K562 (cell line): ENCODE data around the gene TXNL4A. TPM values are rescaled to one million over a fixed set of nuclear protein-coding genes. Genes with fewer than 3 reads are reported as not detected.

ENCODE experiments used
- ATAC-seq: fragments of 200-7000 bp; cut with Tn5 transposase; 3 replicates; pipeline ENCODE4 v1.9.1; 2020; ENCODE audit warnings: moderate library complexity
- BruUV-seq: library from RNA; stranded (reverse); fragments of 400-500 nt; replicated peaks from 2 replicates; lab custom pipeline; 2021; lab: Mats Ljungman, UMichigan
- CTCF ChIA-PET: fragments of 300-600 bp; formaldehyde crosslinking; extraction: SDS; loops from one replicate; lab custom pipeline; 2021; ENCODE audit warnings: low intra/inter-chr PET ratio; lab: Yijun Ruan, JAX
- POLR2A ChIA-PET: fragments of 300-600, 350-650 bp; sonication (Branson Sonifier 250); formaldehyde crosslinking; extraction: SDS; loops from one replicate; lab custom pipeline; 2021; ENCODE audit warnings: antibody characterized with exemption, inconsistent platforms; lab: Yijun Ruan, JAX
- DNase-seq, 4 experiments: peaks; one replicate each; pipeline versions ENCODE4 v3.0.0 to v3.0.0-alpha.2; 2011 to 2018; ENCODE audit warnings: low spot score in 3 of 4, mixed read lengths in 3 of 4; ENCODE audit errors: extremely low read depth in 1 of 4
- FAIRE-seq: peaks from 2 replicates; lab custom pipeline; 2011; peaks lifted over from hg19 to GRCh38; lab: Jason Lieb, UNC
- H2AFZ ChIP-seq: 2 replicates; pipeline ENCODE4 v1.6.0; 2011; ENCODE audit warnings: low read depth, low read length, control low read depth, inconsistent platforms
- H3K27ac ChIP-seq: fragments of 200-600 bp; 3 replicates; pipeline ENCODE4 v1.8.0; 2011; ENCODE audit warnings: low read depth, mild to moderate bottlenecking, control low read depth, inconsistent platforms, low read length, moderate library complexity, mixed read lengths; ENCODE audit errors: extremely low read depth
- H3K27me3 ChIP-seq, 2 experiments: fragments of 300-600 bp in 1 of 2; 2 replicates in 1 of 2; 3 replicates in 1 of 2; pipeline versions ENCODE4 v1.6.0 to v1.8.0; 2011; ENCODE audit warnings: inconsistent platforms in 2 of 2, low read length in 2 of 2, mild to moderate bottlenecking in 1 of 2, mixed read lengths in 1 of 2, moderate library complexity in 1 of 2; ENCODE audit not compliant: control insufficient read depth in 2 of 2, insufficient read depth in 2 of 2
- H3K36me3 ChIP-seq: fragments of 300-600 bp; 3 replicates; pipeline ENCODE4 v1.8.0; 2011; ENCODE audit warnings: mild to moderate bottlenecking, low read length, inconsistent platforms; ENCODE audit not compliant: control insufficient read depth, insufficient read depth
- H3K4me1 ChIP-seq, 2 experiments: fragments of 200-600 bp in 1 of 2; replicated peaks in 1 of 2; 2 replicates in 1 of 2; 3 replicates in 1 of 2; pipeline versions ENCODE4 v1.5.1 to v1.8.0; 2011; ENCODE audit warnings: inconsistent platforms in 2 of 2, low read length in 2 of 2, mild to moderate bottlenecking in 1 of 2, mixed read lengths in 1 of 2, moderate library complexity in 1 of 2; ENCODE audit not compliant: control insufficient read depth in 2 of 2, insufficient read depth in 2 of 2
- H3K4me2 ChIP-seq: 2 replicates; pipeline ENCODE4 v1.6.1; 2011; ENCODE audit warnings: low read length, control low read depth, inconsistent platforms, mixed read lengths; ENCODE audit not compliant: insufficient read depth
- H3K4me3 ChIP-seq: fragments of 200-600 bp; sonication (generic), shearing (Covaris generic); 2 replicates; pipeline ENCODE4 v1.5.1; 2016; ENCODE audit warnings: control low read depth, inconsistent platforms
- H3K79me2 ChIP-seq: fragments of 200-600 bp; 3 replicates; pipeline ENCODE4 v1.8.0; 2011; ENCODE audit warnings: low read length, inconsistent platforms; ENCODE audit not compliant: control insufficient read depth, insufficient read depth
- H3K9ac ChIP-seq, 2 experiments: 2 replicates each; pipeline versions ENCODE4 v1.6.0 to v1.6.1; 2011; ENCODE audit warnings: low read depth in 2 of 2, low read length in 2 of 2, control low read depth in 1 of 2, inconsistent platforms in 1 of 2, mild to moderate bottlenecking in 1 of 2, mixed read lengths in 1 of 2; ENCODE audit not compliant: insufficient read depth in 1 of 2
- H3K9me1 ChIP-seq: one replicate; pipeline ENCODE4 v1.6.0; 2011; ENCODE audit warnings: inconsistent platforms, mild to moderate bottlenecking, low read length, moderate library complexity; ENCODE audit not compliant: control insufficient read depth, insufficient read depth
- H3K9me3 ChIP-seq: replicated peaks from 2 replicates; pipeline ENCODE4 v1.5.1; 2011; ENCODE audit warnings: low read depth, low read length, inconsistent platforms; ENCODE audit not compliant: control insufficient read depth, insufficient read depth
- H4K20me1 ChIP-seq: replicated peaks from 2 replicates; pipeline ENCODE4 v1.6.1; 2011; ENCODE audit warnings: low read length, inconsistent platforms, mixed read lengths; ENCODE audit not compliant: control insufficient read depth, insufficient read depth
- CXXC5 ChIP-seq: fragments of 250-450 bp; sonication (Bioruptor Pico); IDR thresholded peaks from 2 replicates; pipeline ENCODE4 v1.8.0; 2022; ENCODE audit warnings: inconsistent platforms, mild to moderate bottlenecking, moderate library complexity
- HMGXB4 ChIP-seq: sonication (generic); formaldehyde crosslinking; IDR thresholded peaks from 2 replicates; pipeline ENCODE4 v1.8.1; 2023; ENCODE audit warnings: mild to moderate bottlenecking, missing genetic modification reagents
- SIN3A ChIP-seq, 2 experiments: fragments of 150-350 bp in 1 of 2; IDR thresholded peaks; 2 replicates each; pipeline ENCODE4 v1.6.1; 2011 to 2016; ENCODE audit warnings: borderline replicate concordance in 2 of 2, low read depth in 2 of 2, low read length in 2 of 2, mild to moderate bottlenecking in 2 of 2, moderate library complexity in 2 of 2; ENCODE audit not compliant: control insufficient read depth in 1 of 2
- ZBTB8A ChIP-seq: fragments of 450-650 bp; IDR thresholded peaks from 2 replicates; pipeline ENCODE4 v1.6.1; 2018; ENCODE audit warnings: mild to moderate bottlenecking, moderate library complexity; ENCODE audit not compliant: partially characterized antibody
- WGBS: fragments of 100-300 bp; shearing (Covaris generic); methylation state at CpG from one replicate; pipeline ENCODE4 v1.1.6; 2016; ENCODE audit warnings: low coverage, mixed read lengths; ENCODE audit not compliant: insufficient coverage; ENCODE audit errors: missing lambda C conversion rate; 5-methylcytosine and 5-hydroxymethylcytosine counted together
- in situ Hi-C: fragments of 300-500 bp; cut with MboI; formaldehyde crosslinking; loops from 4 replicates; pipeline ENCODE4 v1.15.0; 2018; ENCODE audit warnings: inconsistent platforms, mixed read lengths
- intact Hi-C: fragments of 100-400 bp; cut with micrococcal nuclease; formaldehyde crosslinking; loops from 2 replicates; pipeline ENCODE4 v1.14.2; 2022
- polyA plus RNA-seq, 8 experiments: library from polyadenylated mRNA; depleted of rRNA in 4 of 8; stranded (reverse) in 5 of 8; unstranded in 3 of 8; fragments of >200 nt; fragmentation: Nextera tagmentation in 2 of 8; fragmentation: Illumina TruSeq in 1 of 8; extraction: Ambion mirVana in 2 of 8; extraction: Trizol in 1 of 8; gene quantifications; 2 replicates each; pipeline versions ENCODE4 v1.2.1 to v1.2.3, GENCODE V29; 2011 to 2014; ENCODE audit warnings: inconsistent platforms in 1 of 8, missing spikeins in 1 of 8
- total RNA-seq, 7 experiments: library from RNA; depleted of rRNA in 6 of 7; stranded (reverse); fragments of >200 nt in 6 of 7; fragmentation: Illumina TruSeq in 2 of 7; extraction: Trizol in 2 of 7; gene quantifications; 2 replicates each; pipeline versions ENCODE4 v1.2.1 to v1.2.3, GENCODE V29; 2011 to 2021; ENCODE audit warnings: low replicate concordance in 1 of 7
- TF ChIP-seq, protein P1 (sequence below), 2 experiments: fragments of 450-650 bp; conservative IDR thresholded peaks; 2 replicates each; pipeline ENCODE4 v1.6.1; 2017; ENCODE audit warnings: mild to moderate bottlenecking in 2 of 2, moderate library complexity in 2 of 2

TXNL4A gene
- total and polyA plus RNA-seq, 9 of the 15 experiments (the other 6 are each of a cell fraction or from before 2014, with no cell fraction given), result 27.0 to 132 (median 87.5) TPM

- peaks cover 11% of the 10 kb centered on the region for H4K20me1 ChIP-seq
- H3K27me3 ChIP-seq, result no peaks in the 10 kb centered on the region
- no peak overlapping the region for H2AFZ ChIP-seq
- WGBS, result 1% methylated on average over 6 of the region's 6 CpGs
- peaks cover 69% of the 10 kb centered on the region for H3K79me2 ChIP-seq
- peaks cover 2% of the 10 kb centered on the region for H3K9me1 ChIP-seq
- DNase-seq (no peak), FAIRE-seq (no peak)
- peak overlapping the region; percentile 95 for H3K27ac ChIP-seq
- no TSS peak for BruUV-seq
- peak overlapping the region in 1 of 2 experiments; percentile 91; a peak in 2 of 4 replicates for H3K9ac ChIP-seq
- POLR2A ChIA-PET, result interaction anchor here (0.6 to 1.0 kb wide), 4 partner anchors 11 to 379 kb away, joined by 3 to 4 read pairs (median 3); no protein-coding TSS in a partner anchor
- no peaks in the 10 kb centered on the region for H3K9me3 ChIP-seq
- TF ChIP-seq HMGXB4 (CRISPR knock-in tag), result no peak
- TF ChIP-seq, protein P1, sequence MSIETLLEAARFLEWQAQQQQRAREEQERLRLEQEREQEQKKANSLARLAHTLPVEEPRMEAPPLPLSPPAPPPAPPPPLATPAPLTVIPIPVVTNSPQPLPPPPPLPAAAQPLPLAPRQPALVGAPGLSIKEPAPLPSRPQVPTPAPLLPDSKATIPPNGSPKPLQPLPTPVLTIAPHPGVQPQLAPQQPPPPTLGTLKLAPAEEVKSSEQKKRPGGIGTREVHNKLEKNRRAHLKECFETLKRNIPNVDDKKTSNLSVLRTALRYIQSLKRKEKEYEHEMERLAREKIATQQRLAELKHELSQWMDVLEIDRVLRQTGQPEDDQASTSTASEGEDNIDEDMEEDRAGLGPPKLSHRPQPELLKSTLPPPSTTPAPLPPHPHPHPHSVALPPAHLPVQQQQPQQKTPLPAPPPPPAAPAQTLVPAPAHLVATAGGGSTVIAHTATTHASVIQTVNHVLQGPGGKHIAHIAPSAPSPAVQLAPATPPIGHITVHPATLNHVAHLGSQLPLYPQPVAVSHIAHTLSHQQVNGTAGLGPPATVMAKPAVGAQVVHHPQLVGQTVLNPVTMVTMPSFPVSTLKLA (conservative IDR thresholded peaks at IDR 0.05), result 0 out of 4 replicates have a peak, but pooled peaks have one; percentile 16 to 21
- TF ChIP-seq SIN3A (IDR thresholded peaks at IDR 0.05; ENCODE audit: borderline replicate concordance in 2 of 2, control insufficient read depth in 1 of 2, low read depth in 2 of 2, low read length in 2 of 2), result 0 out of 4 replicates have a peak, but pooled peaks of 1 of the 2 experiments have one; percentile 4
- TF ChIP-seq CXXC5 (CRISPR knock-in tag), result no peak
- TF ChIP-seq ZBTB8A, result no peak
- TF ChIP-seq, all 486 proteins: peak for 2
- peak overlapping the region; percentile 81 for H3K4me3 ChIP-seq
- H3K4me1 ChIP-seq, result peaks cover 13 to 17% of the 10 kb centered on the region in 2 experiments; a peak in 4 of 5 replicates
- intact Hi-C loops, result no loop called here
- CTCF ChIA-PET, result no interaction called here
- in situ Hi-C loops, result no loop called here
- H3K36me3 ChIP-seq, result peaks cover 42% of the 10 kb centered on the region
- ATAC-seq, result no peak
- H3K4me2 ChIP-seq, result peak overlapping the region; percentile 90; the same call in 1 of the 2 replicates
Observed at GRCh38 chr18:79987566-79987965, 797 bp downstream of the TXNL4A start.
